A673 (cell line): ENCODE results near the gene XRCC1. TPM values are rescaled to one million over a fixed set of nuclear protein-coding genes. Genes with fewer than 3 reads are reported as not detected.

ENCODE experiments used
- BruUV-seq: library from RNA; stranded (reverse); fragments of 400-500 nt; replicated peaks from 2 replicates; lab custom pipeline; 2021; lab: Mats Ljungman, UMichigan
- CTCF ChIA-PET: fragments of 300-600 bp; sonication (Branson Sonifier 250); formaldehyde crosslinking; loops from one replicate; lab custom pipeline; 2022; ENCODE audit warnings: antibody characterized with exemption; lab: Charles Lee
- POLR2A ChIA-PET: fragments of 300-600 bp; sonication (Branson Sonifier 250); formaldehyde crosslinking; loops from one replicate; lab custom pipeline; 2022; ENCODE audit warnings: antibody characterized with exemption; ENCODE audit not compliant: low non-redundant PET; lab: Charles Lee
- DNase-seq: peaks from one replicate; pipeline ENCODE4 v3.0.0-alpha.2; 2015; ENCODE audit warnings: low spot score
- H3K27ac ChIP-seq: fragments of 200-600 bp; sonication (generic); 2 replicates; pipeline ENCODE4 v1.5.1; 2016; ENCODE audit warnings: mixed run types, low read depth, mild to moderate bottlenecking, mixed read lengths, antibody characterized with exemption, low read length; ENCODE audit not compliant: poor library complexity, severe bottlenecking
- H3K27me3 ChIP-seq: fragments of 200-600 bp; sonication (generic); replicated peaks from 2 replicates; pipeline ENCODE4 v1.6.1; 2017; ENCODE audit warnings: mixed run types, low read depth, mild to moderate bottlenecking, mixed read lengths, antibody characterized with exemption, low read length; ENCODE audit not compliant: insufficient read depth, poor library complexity
- H3K36me3 ChIP-seq: fragments of 200-600 bp; sonication (generic); 2 replicates; pipeline ENCODE4 v1.6.1; 2016; ENCODE audit warnings: mixed run types, mild to moderate bottlenecking, mixed read lengths, antibody characterized with exemption, low read length; ENCODE audit not compliant: insufficient read depth, poor library complexity, severe bottlenecking
- H3K4me1 ChIP-seq: fragments of 200-600 bp; sonication (generic); 2 replicates; pipeline ENCODE4 v1.6.1; 2017; ENCODE audit warnings: mixed run types, mild to moderate bottlenecking, mixed read lengths, antibody characterized with exemption, low read length; ENCODE audit not compliant: insufficient read depth, poor library complexity, severe bottlenecking
- H3K4me3 ChIP-seq: fragments of 200-600 bp; sonication (generic); 2 replicates; pipeline ENCODE4 v1.5.1; 2016; ENCODE audit warnings: low read depth, mixed run types, mild to moderate bottlenecking, mixed read lengths, low read length; ENCODE audit not compliant: poor library complexity, severe bottlenecking
- H3K9me3 ChIP-seq: fragments of 200-600 bp; sonication (generic); 2 replicates; pipeline ENCODE4 v1.6.1; 2016; ENCODE audit warnings: mixed run types, low read depth, mild to moderate bottlenecking, mixed read lengths, antibody characterized with exemption, low read length; ENCODE audit not compliant: poor library complexity, severe bottlenecking
- EZH2 ChIP-seq: fragments of 200-600 bp; sonication (generic); IDR thresholded peaks from 2 replicates; pipeline ENCODE4 v1.6.1; 2017; ENCODE audit warnings: borderline replicate concordance, low read depth, mild to moderate bottlenecking, mixed read lengths, antibody characterized with exemption, low read length; ENCODE audit not compliant: poor library complexity, severe bottlenecking
- intact Hi-C: fragments of 100-400 bp; cut with micrococcal nuclease; formaldehyde crosslinking; loops from one replicate; pipeline ENCODE4 v1.10.0; 2022; ENCODE audit not compliant: unreplicated experiment
- total RNA-seq: library from RNA; stranded (reverse); gene quantifications from 2 replicates; pipeline ENCODE4 v1.2.3, GENCODE V29; 2021
- TF ChIP-seq, protein P1 (sequence below): fragments of 300-800, 200-600 bp; sonication (generic); conservative IDR thresholded peaks from 2 replicates; pipeline ENCODE4 v1.5.1; 2017; ENCODE audit warnings: low read depth, mild to moderate bottlenecking, antibody characterized with exemption, low read length, moderate library complexity, mixed read lengths

The XRCC1 gene
- total RNA-seq, 1 experiment from 2014 or later = 69.4 TPM

DNA sequence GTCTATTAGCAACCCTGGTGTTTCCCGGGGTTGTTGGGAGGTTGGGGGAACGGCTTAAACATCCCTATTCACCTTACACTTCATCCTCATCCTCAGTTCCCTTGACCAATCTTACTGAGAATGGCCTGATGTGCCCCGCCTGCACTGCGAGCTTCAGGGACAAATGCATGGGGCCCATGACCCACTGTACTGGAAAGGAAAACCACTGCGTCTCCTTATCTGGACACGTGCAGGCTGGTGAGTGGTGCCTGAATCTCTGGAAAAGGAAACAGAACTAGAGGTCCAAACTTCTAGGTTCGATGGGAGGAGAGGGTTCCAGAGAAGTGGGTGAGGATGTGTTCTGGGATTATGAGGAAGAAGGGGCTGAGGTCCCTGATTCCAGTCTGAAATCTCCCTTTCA is 6.1 kb upstream of the XRCC1 start:
- intact Hi-C loops = no loop called here
- H3K36me3 ChIP-seq = no peaks in the 10 kb centered on the region
- H3K9me3 ChIP-seq = no peaks in the 10 kb centered on the region
- peak overlapping the region; percentile 11 for H3K4me3 ChIP-seq
- H3K4me1 ChIP-seq = peaks cover 7% of the 10 kb centered on the region
- DNase-seq = no peak
- ChIA-PET POLR2A (no interaction called here), CTCF (no interaction called here)
- no TSS peak for BruUV-seq
- H3K27me3 ChIP-seq = no peaks in the 10 kb centered on the region
- TF ChIP-seq EZH2 = no peak
- TF ChIP-seq, protein P1, sequence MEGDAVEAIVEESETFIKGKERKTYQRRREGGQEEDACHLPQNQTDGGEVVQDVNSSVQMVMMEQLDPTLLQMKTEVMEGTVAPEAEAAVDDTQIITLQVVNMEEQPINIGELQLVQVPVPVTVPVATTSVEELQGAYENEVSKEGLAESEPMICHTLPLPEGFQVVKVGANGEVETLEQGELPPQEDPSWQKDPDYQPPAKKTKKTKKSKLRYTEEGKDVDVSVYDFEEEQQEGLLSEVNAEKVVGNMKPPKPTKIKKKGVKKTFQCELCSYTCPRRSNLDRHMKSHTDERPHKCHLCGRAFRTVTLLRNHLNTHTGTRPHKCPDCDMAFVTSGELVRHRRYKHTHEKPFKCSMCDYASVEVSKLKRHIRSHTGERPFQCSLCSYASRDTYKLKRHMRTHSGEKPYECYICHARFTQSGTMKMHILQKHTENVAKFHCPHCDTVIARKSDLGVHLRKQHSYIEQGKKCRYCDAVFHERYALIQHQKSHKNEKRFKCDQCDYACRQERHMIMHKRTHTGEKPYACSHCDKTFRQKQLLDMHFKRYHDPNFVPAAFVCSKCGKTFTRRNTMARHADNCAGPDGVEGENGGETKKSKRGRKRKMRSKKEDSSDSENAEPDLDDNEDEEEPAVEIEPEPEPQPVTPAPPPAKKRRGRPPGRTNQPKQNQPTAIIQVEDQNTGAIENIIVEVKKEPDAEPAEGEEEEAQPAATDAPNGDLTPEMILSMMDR = no peak
- H3K27ac ChIP-seq = peak overlapping the region; percentile 26

DNA sequence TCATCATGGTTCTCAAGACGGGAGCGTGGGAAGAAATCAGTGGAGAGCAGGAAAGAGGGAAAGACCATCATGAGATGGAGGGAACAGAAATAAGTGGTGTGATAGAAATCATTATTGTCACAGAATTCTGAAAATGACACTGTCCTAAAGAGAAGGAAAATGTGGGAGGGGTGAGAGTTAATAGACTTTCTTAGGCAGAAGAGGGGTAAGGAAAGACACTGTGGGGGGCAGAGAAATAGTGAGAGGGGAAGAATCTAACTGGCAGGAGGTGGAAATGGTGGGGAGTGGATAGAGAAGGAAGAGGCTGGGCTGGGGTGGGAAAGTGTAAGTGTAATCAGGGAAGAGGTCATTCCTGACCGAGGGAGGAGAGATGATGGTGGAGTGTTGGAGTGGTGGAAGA is 3.5 kb upstream of the XRCC1 start:
- Histone ChIP-seq H3K9me3 (no peaks in the 10 kb centered on the region), H3K4me1 (peaks cover 23% of the 10 kb centered on the region), H3K36me3 (no peaks in the 10 kb centered on the region), H3K4me3 (no peak overlapping the region), H3K27ac (no peak overlapping the region), H3K27me3 (no peaks in the 10 kb centered on the region)
- TF ChIP-seq, protein P1 = no peak
- TF ChIP-seq EZH2 = no peak
- no peak for DNase-seq
- CTCF ChIA-PET = no interaction called here
- POLR2A ChIA-PET = no interaction called here
- intact Hi-C loops = no loop called here
- BruUV-seq = no TSS peak

DNA sequence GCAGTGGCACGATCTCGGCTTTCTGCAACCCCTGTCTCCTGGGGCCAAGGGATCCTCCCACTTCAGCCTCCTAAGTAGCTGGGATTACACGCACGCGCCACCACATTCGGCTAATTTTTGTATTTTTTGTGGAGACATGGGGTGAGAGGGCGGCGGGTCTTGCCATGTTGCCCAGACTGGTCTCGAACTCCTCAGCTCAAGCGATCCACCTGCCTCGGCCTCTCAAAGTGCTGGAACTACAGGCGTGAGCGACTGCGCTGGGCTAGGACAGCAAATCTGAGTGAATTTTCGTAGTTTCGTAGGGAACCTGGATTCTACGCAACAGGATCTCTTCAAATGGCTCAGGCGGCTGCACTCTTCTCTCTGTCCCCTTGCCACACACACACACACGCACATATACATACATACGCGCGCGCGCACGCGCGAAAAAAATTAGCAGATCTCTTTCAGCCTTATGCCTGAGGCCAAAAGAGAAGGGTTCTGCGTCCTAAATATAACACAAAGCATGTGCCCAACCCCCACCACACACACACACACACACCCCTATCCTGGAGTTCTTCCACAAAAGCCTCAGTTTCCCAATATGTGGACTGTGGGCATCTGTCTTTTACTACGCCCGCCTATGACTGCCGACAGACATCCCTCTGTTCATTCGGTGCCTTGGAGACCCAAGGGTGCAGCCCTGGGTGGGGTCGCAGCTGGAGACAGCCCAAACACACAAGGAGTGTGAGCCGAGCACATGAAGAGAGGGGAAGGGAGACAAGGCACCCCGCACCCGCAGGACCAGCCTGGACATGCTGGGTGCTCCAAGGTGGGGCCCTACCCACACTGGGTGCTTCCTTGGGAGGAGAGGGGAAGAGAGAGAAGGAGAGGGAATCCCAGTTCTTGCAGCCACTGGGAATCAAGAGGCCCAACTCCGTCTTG is 890 bp upstream of the XRCC1 start:
- Histone ChIP-seq H3K27me3 (no peaks in the 10 kb centered on the region), H3K9me3 (no peaks in the 10 kb centered on the region), H3K36me3 (peaks cover 4% of the 10 kb centered on the region), H3K4me3 (peak overlapping the region; percentile 94), H3K4me1 (peaks cover 20% of the 10 kb centered on the region), H3K27ac (peak overlapping the region; percentile 94)
- ChIA-PET CTCF (no interaction called here), POLR2A (no interaction called here)
- intact Hi-C loops = loop anchor here (1.0 kb wide), 1 partner anchor 20 kb away; the partner anchor contains the start of genes IRGQ and ZNF576
- no peak for DNase-seq
- BruUV-seq = no TSS peak
- TF ChIP-seq, protein P1 = no peak
- no peak for TF ChIP-seq EZH2
